GM12878 (cell line): ENCODE measurements around the gene EPX. TPM values are rescaled to one million over a fixed set of nuclear protein-coding genes. Genes with fewer than 3 reads are reported as not detected.

Experiments
- BCL3 ChIP-seq: IDR thresholded peaks from 2 replicates; pipeline ENCODE4 v1.6.1; 2011; ENCODE audit warnings: borderline replicate concordance, low read depth, mild to moderate bottlenecking, moderate library complexity, low read length; ENCODE audit not compliant: insufficient read depth, poor library complexity, severe bottlenecking
- BHLHE40 ChIP-seq, 2 experiments: fragments of 450-650 bp in 1 of 2; IDR thresholded peaks; 2 replicates each; pipeline ENCODE4 v1.6.1; 2011 to 2017; ENCODE audit warnings: low read depth in 2 of 2, borderline replicate concordance in 1 of 2, improper control_type of control experiment in 1 of 2, low read length in 1 of 2, mild to moderate bottlenecking in 1 of 2
- CEBPB ChIP-seq, 2 experiments: fragments of 150-350 bp in 1 of 2; IDR thresholded peaks; 2 replicates each; pipeline ENCODE4 v1.6.1; 2012 to 2014; ENCODE audit warnings: low read depth in 2 of 2, low read length in 2 of 2, borderline replicate concordance in 1 of 2, inconsistent platforms in 1 of 2
- CEBPZ ChIP-seq: fragments of 150-350 bp; IDR thresholded peaks from 2 replicates; pipeline ENCODE4 v1.6.1; 2016; ENCODE audit warnings: low read depth, low read length
- CHD2 ChIP-seq: IDR thresholded peaks from 2 replicates; pipeline ENCODE4 v1.6.1; 2011; ENCODE audit warnings: low read depth, low read length, improper control_type of control experiment, borderline replicate concordance
- IRF3 ChIP-seq: fragments of 450-650 bp; IDR thresholded peaks from 2 replicates; pipeline ENCODE4 v1.6.1; 2014; ENCODE audit warnings: mild to moderate bottlenecking
- JUNB ChIP-seq: IDR thresholded peaks from 2 replicates; pipeline ENCODE4 v1.6.1; 2016; ENCODE audit warnings: antibody characterized with exemption, mild to moderate bottlenecking
- MXI1 ChIP-seq: fragments of 150-350 bp; IDR thresholded peaks from 2 replicates; pipeline ENCODE4 v1.6.1; 2011; ENCODE audit warnings: low read depth, mild to moderate bottlenecking, inconsistent platforms, low read length, improper control_type of control experiment
- NFXL1 ChIP-seq: fragments of 450-650 bp; IDR thresholded peaks from 2 replicates; pipeline ENCODE4 v1.6.1; 2017; ENCODE audit warnings: antibody characterized with exemption, mild to moderate bottlenecking, borderline replicate concordance
- NR2C1 ChIP-seq: fragments of 450-650 bp; IDR thresholded peaks from 2 replicates; pipeline ENCODE4 v1.6.1; 2017; ENCODE audit warnings: antibody characterized with exemption, mild to moderate bottlenecking, moderate library complexity
- PML ChIP-seq: IDR thresholded peaks from 2 replicates; pipeline ENCODE4 v1.6.1; 2012; ENCODE audit warnings: low read length, inconsistent platforms
- POLR2AphosphoS5 ChIP-seq: IDR thresholded peaks from 2 replicates; pipeline ENCODE4 v1.6.1; 2011; ENCODE audit warnings: mild to moderate bottlenecking, low read length, inconsistent platforms
- PRDM15 ChIP-seq: fragments of 450-650 bp; formaldehyde crosslinking; IDR thresholded peaks from 2 replicates; pipeline ENCODE4 v1.4.0; 2020; ENCODE audit warnings: mild to moderate bottlenecking, moderate library complexity
- SMAD1 ChIP-seq: fragments of 450-650 bp; IDR thresholded peaks from 2 replicates; pipeline ENCODE4 v1.6.1; 2018; ENCODE audit warnings: mild to moderate bottlenecking, low read depth; ENCODE audit not compliant: partially characterized antibody
- SMAD5 ChIP-seq: IDR thresholded peaks from 2 replicates; pipeline ENCODE4 v1.6.1; 2016; ENCODE audit warnings: antibody characterized with exemption, low read depth
- SRF ChIP-seq, 2 experiments: IDR thresholded peaks; 2 replicates each; pipeline ENCODE4 v1.6.1; 2011; ENCODE audit warnings: low read depth in 2 of 2, low read length in 2 of 2, mild to moderate bottlenecking in 1 of 2, moderate library complexity in 1 of 2
- SUPT20H ChIP-seq: IDR thresholded peaks from 2 replicates; pipeline ENCODE4 v1.6.1; 2011; ENCODE audit warnings: low read depth, mild to moderate bottlenecking, low read length, moderate library complexity, borderline replicate concordance; ENCODE audit not compliant: control insufficient read depth
- TAF1 ChIP-seq: IDR thresholded peaks from 2 replicates; pipeline ENCODE4 v1.6.1; 2011; ENCODE audit warnings: mild to moderate bottlenecking, low read depth, low read length, borderline replicate concordance
- ZNF622 ChIP-seq: fragments of 450-650 bp; IDR thresholded peaks from 2 replicates; pipeline ENCODE4 v1.6.1; 2017; ENCODE audit warnings: mild to moderate bottlenecking, inconsistent platforms
- ZSCAN29 ChIP-seq: fragments of 450-650 bp; IDR thresholded peaks from 2 replicates; pipeline ENCODE4 v1.6.1; 2017; ENCODE audit warnings: mild to moderate bottlenecking, moderate library complexity
- polyA plus RNA-seq, 11 experiments: library from polyadenylated mRNA; depleted of rRNA in 4 of 11; unstranded in 6 of 11; stranded (reverse) in 5 of 11; fragments of >200 nt; fragmentation: Nextera tagmentation in 4 of 11; fragmentation: Illumina TruSeq in 1 of 11; extraction: Ambion mirVana in 4 of 11; extraction: Trizol in 1 of 11; gene quantifications; 1 replicate in 1 of 11; 2 replicates in 10 of 11; pipeline versions ENCODE4 v1.2.1 to v1.2.3, GENCODE V29; 2011 to 2016; ENCODE audit warnings: inconsistent platforms in 2 of 11, missing spikeins in 2 of 11, low read depth in 1 of 11
- total RNA-seq, 4 experiments: library from RNA; depleted of rRNA in 3 of 4; stranded (reverse); fragments of >200 nt in 3 of 4; fragmentation: Illumina TruSeq in 1 of 4; extraction: Trizol in 1 of 4; gene quantifications; 2 replicates each; pipeline versions ENCODE4 v1.2.1 to v1.2.3, GENCODE V29; 2013 to 2021

Gene EPX
- total and polyA plus RNA-seq, 10 of the 15 experiments (the other 5 are each of a cell fraction or from before 2014, with no cell fraction given): 0.03 TPM; not detected in 9

GRCh38 chr17:58249270-58250133, 57.0 kb downstream of the EPX start (continued):
- no peak for TF ChIP-seq PRDM15 (CRISPR knock-in tag)
- TF ChIP-seq SMAD5: no peak
- peak; percentile 99 for TF ChIP-seq BHLHE40 (IDR thresholded peaks at IDR 0.05; ENCODE audit: borderline replicate concordance in 1 of 2, low read depth in 2 of 2, low read length in 1 of 2)
- TF ChIP-seq BCL3: no peak
- TF ChIP-seq NFXL1: no peak
- no peak for TF ChIP-seq POLR2AphosphoS5
- TF ChIP-seq MXI1: peak; percentile 51; the same call in 1 of the 2 replicates
- TF ChIP-seq SMAD1: no peak
- no peak for TF ChIP-seq NR2C1
- TF ChIP-seq ZSCAN29: no peak
- no peak for TF ChIP-seq TAF1
- TF ChIP-seq CEBPZ: no peak
- TF ChIP-seq CEBPB (IDR thresholded peaks at IDR 0.05; ENCODE audit: borderline replicate concordance in 1 of 2, low read depth in 2 of 2, low read length in 2 of 2): no peak
- TF ChIP-seq ZNF622: no peak
- no peak for TF ChIP-seq IRF3
- TF ChIP-seq JUNB: no peak
- no peak for TF ChIP-seq SUPT20H
- TF ChIP-seq CHD2: 0 out of 2 replicates have a peak, but pooled peaks have one; percentile 15
- TF ChIP-seq PML: no peak
- TF ChIP-seq SRF (IDR thresholded peaks at IDR 0.05; ENCODE audit: low read depth in 2 of 2, low read length in 2 of 2): no peak
